Ureter (tissue), 1 donor: ENCODE measurements around the gene ATAD2B. TPM values are rescaled to one million over a fixed set of nuclear protein-coding genes. Genes with fewer than 3 reads are reported as not detected.

Source experiments
- DNase-seq: peaks from one replicate; pipeline ENCODE4 v3.0.0-alpha.2; 2020; ENCODE audit warnings: low spot score
- total RNA-seq: library from RNA; stranded (reverse); gene quantifications from one replicate; pipeline ENCODE4 v1.2.4, GENCODE V29; 2023
- donor health status: DM: yes; HTN: yes; CAD: no.

ATAD2B gene
- total RNA-seq, 1 donor from 2014 or later = 48.4 TPM

DNA sequence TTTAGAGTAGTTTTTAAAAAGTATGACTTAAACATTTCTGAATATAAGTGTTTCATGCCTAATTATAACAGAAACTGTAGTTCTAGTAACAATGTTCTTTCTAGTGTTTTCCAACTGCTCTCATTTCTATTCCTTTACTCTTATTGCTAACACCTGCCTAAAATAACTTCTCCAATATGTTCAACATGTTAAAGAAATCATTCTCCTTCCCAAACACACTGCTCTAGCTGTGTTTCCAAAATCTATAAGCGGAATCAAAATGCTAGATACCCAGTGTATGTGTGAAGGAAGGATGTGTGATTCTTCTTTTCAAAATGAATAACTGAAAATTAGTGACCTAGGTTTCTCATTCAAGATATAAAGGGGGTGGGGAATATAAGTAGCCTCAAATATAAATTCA is 89.1 kb downstream of the ATAD2B start:
- DNase-seq = no peak

DNA sequence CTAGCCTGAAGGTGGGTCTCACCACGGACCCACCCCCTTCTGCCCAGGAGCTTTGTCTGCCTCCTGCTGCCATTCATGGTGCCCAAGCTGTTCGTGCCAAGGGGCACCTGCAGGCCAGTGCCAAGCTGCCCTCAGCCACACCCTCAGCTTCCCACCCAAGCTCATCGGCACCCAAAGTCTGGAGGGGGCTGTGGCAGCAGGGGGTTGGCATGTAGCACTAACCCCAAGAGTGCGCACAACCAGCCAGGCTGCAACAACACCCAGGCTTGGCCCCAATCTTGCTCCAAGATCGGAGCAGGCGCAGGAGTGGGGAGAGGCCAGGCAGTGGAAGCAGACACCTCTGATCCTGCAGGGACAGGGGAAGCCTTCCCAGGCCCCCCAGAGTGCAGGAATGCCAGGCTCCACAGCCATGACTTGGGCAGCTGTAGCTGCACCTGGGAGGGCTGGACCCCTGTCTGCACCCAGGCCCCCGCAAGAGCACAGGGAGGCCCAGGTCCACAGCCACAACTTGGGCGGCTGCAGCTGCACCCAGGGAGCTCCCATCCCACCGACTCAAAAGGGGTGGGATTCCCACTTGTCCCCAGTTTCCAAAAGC is 89.9 kb downstream of the ATAD2B start:
- no peak for DNase-seq

DNA sequence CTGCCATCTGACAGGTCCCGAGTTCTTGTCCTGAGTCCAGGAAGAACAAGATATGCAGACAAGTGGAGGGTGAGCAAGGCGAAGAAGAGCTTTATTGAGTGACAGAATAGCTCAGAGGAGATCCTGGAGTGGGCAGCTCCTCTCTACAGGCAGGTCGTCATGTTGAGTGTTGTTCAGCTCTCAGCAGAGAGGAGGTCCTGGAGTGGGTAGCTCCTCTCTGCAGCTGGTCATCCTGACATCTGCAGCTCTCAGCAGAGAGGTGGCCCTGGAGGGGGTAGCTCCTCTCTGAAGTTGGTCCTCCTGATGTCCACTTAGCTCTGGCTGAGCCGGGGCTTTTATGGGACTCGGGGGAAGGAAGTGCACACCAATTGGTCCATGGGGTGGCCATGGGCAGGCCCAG is 90.4 kb downstream of the ATAD2B start:
- DNase-seq = no peak

DNA sequence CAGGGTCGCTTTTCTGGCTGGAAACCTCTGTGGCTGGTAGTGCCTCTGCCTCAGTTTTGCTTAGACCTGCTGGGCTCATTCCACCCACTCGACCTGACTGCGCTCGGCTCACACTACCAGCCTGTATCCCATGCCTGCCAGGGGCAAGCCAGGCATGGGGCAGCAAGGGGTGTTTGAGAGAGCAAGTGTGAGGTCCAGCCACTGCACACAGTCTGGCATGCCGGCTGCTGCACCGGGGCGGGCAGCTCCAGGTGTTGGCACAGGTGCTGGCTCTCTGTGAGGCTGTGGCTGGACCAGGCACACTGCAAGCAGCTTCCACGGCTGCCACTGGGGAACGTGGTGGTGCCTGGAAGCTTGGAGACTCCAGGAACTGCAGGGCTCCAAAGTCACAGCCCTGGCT is 90.9 kb downstream of the ATAD2B start:
- DNase-seq = no peak

DNA sequence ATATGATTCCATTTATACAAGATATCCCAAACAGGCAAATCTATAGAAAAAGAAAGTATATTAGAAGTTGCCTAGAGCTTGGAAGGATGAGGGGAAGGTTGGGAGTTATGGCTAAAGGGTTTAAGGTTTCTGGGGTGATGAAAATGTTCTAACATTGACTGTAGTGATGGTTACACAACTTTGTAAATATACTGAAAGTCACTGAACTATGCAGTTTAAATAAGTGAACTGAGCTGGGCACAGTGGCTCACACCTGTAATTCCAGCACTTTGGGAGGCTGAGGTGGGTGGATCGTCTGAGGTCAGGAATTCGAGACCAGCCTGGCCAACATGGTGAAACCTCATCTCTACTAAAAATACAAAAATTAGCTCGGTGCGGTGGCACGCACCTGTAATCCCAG is 91.5 kb downstream of the ATAD2B start:
- DNase-seq = no peak

DNA sequence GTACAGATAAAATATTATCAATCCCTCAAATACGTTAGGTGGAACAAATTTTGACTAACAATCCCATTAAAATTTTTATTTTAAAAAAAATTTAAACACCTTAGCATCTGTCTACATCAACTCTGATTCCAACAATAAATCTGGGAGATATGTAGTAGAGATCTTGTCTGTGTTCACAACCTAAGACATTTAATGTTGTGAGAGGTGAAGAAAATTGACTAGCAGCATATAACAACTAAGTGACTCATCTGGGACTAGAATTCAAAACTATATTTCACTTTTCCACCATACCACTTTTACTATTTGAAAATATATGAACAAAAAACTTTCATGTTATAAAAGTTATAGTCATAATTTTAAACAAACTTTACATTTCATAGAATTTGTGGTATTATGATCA is 97.9 kb downstream of the ATAD2B start:
- DNase-seq = no peak

DNA sequence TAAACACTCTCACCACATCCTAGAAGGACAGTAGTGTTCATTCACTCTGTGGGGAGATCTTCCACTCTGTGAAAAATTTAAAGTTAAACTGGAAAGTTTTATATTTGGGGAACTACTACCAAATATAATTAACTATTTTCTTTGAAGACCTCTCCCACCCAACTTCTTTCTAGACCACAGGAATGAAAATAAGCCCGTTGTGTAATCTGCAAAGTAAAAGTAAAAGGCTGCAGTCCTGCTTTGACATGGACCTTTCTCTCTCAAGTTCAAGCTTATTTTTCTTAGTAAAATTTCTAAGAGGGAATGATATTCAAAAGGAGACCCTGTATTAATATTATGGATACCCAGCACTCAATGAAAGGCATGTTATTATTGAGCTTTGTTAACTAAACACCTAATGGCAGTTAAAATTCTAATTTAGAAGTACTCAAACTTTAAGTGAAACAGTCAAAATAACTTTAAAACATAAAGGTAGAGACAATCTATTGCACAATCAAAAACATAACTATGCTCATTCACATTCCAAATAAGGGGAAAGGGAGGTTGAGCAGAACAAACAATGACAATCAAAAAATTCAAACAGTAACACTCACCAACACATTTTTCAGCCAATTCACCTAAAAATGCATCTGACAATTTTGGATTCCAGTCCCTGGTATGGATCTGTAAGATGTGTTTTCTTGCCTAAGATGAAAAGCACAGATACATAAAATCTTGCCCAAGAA is 98.5 kb downstream of the ATAD2B start:
- DNase-seq = no peak

DNA sequence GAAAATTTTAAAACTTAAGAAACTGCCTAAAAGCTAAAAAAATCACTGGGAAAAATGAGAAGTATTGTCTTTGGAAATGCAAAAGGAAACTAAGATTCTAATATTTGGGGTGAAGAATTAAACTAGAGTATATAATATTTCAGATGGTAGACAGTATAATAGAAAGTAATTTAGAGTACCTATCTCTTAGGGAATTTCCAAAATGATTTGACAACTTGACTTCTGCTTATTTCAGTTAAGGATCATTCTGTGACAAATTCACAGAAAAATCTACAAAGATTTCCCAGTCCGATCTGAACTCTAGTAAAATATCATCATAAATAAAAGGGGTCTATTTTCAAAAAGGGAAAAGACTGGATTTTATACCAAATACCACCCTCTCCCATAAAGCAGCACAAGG is 99.6 kb downstream of the ATAD2B start:
- DNase-seq = no peak

DNA sequence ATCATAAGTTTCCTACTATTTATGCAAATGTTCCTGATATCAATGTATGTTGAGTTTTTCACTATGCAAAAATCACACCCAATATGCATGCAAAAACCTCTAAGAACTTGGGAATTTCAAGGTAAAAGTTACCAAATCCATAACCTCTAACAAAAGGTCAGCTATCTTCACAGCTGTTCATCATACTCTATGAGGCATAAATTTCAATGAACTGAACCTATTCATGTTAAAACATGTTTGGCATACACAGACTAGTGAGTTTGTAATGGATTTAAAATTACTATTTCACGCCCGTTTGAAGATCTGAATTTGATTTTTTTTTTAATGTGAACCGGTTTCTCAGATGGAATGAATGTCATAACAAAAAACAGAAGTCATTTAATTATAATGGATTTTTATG is 100.2 kb downstream of the ATAD2B start:
- DNase-seq = no peak

DNA sequence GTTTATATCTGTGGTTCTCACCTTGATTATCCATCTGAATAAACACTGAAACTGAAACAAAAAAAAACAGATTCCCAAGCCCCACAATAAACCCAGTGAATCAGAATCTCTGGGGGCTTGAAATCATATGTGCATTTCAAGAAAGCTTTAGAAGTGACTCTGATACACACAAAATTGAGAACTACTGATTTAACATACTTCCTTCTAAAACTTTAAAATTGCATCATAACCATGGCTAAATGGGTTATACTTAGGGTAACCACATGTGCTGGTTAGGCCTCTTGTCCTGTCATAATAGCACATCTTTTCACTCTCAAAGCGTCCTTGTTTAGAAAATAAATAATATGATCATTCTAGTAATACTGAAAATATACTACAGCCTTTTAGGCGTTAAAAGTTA is 100.9 kb downstream of the ATAD2B start:
- no peak for DNase-seq

DNA sequence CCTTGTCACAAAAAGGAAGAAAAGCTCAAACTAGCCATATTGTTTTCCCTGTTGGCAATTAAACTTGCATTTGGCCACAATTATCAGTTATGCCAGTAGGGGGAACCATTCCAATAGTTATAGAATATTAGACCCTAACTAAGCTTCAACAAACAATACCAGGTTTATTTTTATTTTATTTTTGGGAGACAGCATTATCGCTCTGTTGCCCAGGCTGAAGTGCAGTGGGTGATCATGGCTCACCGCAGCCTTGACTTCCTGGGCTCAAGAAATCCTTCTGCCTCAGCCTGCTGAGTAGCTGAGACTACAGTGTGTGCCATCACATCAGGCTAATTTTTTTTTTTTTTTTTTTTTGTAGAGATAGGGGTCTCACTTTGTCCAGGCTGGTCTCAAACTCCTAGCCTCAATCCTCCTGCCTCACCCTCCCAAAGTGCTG is 102.1 kb downstream of the ATAD2B start:
- DNase-seq = no peak

DNA sequence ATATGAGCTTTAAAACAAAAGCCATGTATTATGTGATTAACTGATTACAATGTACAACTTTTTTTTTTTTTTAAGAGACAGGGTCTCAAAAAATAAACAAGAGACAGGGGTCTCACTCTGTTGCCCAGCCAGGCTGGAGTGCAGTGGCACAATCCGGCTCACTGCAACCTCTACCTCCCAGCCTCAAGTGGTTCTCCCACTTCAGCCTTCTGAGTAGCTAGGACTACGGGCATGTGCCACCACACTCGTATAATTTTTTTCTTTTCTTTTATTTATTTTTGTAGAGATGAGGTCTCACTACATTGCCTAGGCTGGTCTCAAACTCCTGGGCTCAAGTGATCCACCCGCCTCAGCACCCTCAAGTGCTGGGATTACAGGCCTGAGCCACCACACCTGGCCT is 103.1 kb downstream of the ATAD2B start:
- no peak for DNase-seq

DNA sequence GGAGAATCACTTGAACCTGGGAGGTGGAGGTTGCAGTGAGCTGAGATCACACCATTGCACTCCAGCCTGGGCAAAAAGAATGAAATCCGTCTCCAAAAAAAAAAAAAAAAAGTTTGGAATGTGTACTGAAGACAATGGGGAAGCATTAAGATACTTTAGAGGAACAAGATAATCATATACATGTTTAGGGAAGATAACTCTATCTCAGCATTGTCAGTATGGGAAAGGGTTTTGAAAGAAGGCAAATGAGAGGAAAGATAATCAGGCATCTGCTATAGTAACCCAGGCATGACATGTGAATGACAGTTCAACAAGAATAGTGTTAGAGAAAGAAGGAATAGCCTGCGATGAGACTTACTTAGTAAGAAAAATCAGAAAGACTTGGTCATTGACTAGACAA is 112.0 kb downstream of the ATAD2B start:
- DNase-seq = no peak

DNA sequence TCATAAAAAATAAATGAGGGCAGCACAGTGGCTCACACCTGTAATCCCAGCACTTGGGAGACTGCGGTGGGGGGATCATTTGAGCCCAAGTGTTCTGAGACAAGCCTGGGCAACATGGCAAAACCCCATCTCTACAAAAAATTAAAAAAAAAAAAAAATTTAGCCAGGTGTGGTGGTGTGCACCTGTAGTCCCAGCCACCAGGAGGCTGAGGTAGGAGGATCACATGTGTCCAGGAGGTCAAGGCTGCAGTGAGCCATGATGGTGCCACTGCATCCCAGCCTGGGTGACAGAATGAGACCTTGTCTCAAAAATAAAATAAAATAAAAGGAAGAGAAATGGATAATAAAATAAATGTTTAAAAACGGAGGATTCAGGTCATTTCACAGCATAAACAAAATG is 113.5 kb downstream of the ATAD2B start:
- DNase-seq = no peak

DNA sequence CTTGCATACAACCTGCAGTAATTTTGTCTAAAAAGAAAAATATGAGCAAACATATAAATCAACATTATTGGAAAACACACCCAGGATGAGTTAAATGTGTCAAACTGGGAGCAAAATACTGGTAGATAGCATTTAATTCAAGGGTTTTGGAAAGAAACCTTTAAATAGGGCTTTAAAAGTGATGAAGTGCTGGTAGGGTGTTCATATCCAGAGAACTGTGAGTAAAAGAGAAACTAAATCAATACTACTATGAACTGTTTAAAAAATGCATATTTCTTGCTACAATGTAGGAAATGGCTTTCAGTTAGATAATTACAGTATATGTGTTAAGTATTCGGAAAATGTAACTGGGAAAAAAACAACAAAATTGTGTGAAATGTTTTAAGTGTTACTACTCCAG is 117.8 kb downstream of the ATAD2B start:
- DNase-seq = no peak

DNA sequence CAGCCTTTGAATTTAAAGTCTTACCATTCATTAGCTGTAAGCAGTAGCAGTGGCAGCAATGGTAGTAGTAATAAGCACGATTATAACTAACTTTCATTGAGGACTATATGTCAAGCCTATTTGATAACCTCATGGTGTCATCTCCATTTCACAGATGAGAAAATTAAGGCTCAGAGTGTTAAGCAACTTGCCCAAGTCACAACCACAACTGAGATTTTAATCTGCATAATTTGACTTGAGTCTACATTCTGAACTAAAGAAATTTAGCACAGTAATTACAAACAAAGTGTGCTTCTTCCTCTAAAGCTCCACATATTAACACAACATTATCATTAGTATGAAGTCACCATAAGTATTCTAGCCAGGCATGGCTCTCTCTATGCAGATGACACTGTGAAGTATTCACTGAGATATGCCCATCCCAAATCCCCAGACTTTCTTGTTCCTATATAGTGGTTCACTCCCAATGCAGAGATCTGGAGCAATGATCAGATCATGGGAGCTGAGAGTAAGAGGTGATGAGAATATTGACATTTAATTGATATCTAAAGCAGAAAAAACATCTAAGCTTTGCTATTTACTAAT is 120.2 kb downstream of the ATAD2B start:
- DNase-seq = no peak

DNA sequence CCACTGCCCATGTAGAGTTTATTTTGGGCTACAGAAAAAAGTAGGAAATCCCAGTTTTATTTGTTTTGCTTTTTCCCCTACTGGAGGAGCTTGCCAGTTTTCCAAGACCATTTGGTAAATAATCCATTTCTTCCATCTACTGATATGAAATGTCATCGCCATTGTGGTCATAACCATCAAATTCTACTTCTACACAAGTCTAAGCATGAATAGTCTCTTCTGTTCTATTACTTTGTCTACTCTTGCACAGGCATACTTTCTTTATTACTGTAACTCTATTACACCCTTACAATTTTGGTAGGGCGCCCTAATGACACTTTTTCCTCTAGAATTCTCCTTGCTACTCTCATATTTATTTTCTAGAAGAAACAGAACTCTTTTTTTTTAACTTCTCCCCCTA is 120.7 kb downstream of the ATAD2B start:
- no peak for DNase-seq

DNA sequence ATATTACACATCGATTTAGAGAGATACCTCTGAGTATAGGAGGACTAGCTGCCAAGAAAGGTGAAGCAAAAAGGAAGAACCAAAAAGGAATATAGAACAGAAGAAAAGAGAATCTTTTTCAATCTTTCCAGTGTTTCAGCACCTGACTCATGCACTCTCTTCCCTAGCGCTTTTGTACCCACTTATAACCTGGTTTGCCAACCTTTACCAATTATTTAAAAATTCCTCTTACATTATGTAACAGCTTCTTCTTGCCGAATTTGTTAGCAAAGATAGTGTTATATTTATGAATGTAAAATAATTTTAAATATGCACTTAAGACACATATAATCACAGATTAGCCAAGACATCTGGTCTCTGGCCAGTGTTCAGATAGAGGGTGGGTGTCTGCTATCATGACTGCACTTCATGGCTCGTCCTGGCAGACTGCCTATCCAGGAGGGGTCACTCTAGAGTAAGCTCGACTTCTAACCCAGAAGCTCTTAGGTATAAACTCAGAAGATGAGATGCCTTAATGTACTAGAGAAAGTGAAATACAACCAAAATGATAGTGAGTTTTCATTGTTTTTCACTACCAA is 122.9 kb downstream of the ATAD2B start:
- no peak for DNase-seq

DNA sequence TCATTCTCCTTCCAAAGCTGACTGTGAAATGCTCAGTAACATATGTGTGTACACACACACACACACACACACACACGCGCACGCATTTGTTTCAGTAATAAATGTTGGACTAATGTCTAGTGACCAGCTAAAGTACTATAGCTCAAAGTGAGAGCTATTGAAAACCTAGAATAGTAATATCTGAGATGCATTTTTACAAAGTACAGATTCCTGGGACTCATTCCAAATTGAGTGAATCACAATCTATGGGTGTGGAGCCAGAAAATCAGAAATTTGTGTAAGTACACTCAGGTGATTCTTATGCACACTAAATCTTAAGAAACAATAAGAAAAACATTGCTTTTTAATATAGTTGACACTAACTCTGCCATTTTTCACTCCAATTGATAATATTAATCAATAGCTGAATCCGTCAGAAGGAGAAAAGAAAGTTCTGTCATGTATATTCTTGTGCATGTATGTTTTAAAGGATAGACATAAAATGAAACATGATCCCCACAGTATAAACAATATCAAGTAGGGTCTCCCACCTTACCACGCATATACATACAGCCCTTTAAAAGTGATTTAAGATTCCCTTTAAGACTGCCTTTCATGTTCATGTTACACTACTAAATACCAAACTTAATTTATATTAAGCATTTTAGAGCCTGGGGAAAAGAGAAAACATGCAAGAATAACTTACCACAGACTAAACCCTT is 123.5 kb downstream of the ATAD2B start:
- DNase-seq = no peak

DNA sequence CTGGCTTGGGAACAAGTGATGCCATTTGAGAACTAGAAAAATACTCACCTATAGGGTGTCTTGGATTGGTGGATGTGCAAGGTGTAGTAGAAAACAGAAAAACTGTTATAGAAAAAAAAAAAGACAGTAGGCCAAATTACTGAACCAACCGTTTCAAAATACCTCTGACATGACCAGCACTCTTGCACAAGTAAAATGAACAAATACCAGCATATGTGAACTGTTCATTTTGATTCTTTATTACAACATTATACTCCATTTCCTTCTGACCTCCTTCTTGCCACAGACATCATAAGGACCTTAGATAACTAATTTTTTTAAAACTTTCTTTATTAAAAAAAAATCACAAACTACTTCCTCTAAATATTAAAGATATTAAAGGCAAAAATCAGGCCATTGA is 125.5 kb downstream of the ATAD2B start:
- DNase-seq = no peak

DNA sequence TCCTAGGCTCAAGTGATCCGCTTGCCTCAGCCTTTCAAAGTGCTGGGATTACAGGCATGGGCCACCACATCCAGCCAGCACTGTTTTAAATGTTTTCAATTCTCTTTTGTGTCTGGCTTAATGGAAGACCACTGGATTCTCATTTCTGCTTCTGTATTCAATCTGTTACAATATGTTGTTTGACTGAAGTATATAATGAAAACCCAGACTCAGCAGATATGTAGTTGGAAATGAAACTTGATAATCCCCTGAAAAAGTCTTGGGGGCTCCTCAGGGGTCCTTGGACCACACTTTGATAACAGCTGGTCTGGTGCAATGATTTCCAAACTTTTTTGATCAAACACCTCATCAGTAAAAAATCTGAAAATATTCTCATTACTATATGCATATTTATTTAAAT is 132.7 kb downstream of the ATAD2B start:
- DNase-seq = no peak

DNA sequence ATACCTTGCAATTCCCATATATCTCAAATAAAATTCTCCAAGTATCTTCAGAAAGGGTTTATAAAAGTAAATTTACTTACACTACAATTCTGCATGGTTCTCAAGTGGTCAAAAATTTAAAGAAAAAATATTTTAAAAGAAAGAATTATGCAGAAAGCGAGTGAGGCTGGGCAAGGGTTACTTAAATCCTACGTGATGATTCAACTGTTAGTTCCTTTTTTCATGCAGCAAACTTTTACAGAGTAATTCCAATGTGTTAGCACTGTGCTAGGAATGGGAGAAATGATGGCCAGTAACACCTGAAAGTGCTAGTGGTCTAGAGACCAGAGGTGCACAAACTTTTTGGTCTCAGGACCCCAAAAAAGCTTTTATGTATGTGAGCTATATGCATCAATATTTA is 133.4 kb downstream of the ATAD2B start:
- no peak for DNase-seq

DNA sequence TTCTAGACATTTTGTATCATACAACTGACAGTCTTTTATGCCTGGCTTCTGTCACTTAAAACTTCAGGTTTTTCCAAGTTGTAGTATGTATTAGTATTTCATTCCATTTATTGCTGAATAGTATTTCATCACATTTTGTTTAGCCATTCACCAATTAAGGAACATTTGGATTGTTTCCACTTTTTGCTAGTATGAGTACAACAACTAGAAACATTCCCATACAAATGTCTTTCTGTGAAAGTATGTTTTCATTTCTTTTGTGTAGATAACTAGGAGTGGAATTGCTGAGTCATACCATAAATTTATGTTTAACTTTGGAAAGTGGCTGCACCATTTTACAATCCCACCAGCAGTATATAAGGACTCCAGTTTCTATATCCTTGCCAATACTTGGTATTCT is 135.9 kb downstream of the ATAD2B start:
- no peak for DNase-seq
